CD4-positive, alpha-beta T cell treated with Interleukin-2 at 100 ng/mL for 4 hours (primary cell): ENCODE measurements around the gene TTC31.

Source experiments
- DNase-seq: peaks from one replicate; pipeline ENCODE4 v3.0.0-alpha.2; 2020; ENCODE audit warnings: low spot score

Gene TTC31

DNA sequence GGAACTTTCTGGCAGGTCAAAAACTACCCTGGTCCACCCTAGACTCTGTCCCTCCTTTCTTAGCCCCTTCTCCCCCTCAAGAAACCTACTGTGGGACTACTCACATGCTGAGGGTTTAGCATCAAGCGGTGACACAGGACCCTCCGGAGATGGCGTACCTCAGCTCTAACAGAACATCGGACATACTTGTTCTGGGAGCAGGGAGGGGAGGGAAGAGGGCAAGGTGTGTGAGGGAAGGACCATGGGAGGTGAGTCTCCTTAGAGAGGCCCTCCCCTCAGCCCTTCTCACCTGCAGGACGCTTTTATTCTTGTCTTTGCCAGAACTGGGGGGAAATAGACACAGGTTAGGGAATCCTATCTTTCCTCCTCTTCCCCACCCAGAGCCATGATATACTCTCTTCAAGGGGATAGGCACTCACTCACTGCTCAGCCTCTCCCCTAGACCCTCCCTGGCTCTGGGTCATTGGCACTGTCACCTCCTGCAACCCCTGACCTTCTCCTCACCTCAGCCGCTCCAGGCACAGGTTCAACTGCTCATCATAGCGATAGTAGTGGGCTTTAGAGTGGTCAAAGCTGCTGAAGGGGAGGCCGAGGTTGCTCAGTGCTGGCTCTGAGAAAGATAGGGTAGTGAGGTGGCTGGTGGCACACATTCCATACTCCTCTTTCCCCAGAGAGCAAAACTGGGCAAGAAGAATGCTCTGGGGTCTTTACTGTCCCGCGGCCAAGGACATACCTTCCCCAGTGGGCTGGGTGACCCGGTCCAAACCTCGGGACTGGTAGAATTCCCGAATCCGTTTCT, 22.8 kb downstream of the TTC31 start:
- DNase-seq = no peak

DNA sequence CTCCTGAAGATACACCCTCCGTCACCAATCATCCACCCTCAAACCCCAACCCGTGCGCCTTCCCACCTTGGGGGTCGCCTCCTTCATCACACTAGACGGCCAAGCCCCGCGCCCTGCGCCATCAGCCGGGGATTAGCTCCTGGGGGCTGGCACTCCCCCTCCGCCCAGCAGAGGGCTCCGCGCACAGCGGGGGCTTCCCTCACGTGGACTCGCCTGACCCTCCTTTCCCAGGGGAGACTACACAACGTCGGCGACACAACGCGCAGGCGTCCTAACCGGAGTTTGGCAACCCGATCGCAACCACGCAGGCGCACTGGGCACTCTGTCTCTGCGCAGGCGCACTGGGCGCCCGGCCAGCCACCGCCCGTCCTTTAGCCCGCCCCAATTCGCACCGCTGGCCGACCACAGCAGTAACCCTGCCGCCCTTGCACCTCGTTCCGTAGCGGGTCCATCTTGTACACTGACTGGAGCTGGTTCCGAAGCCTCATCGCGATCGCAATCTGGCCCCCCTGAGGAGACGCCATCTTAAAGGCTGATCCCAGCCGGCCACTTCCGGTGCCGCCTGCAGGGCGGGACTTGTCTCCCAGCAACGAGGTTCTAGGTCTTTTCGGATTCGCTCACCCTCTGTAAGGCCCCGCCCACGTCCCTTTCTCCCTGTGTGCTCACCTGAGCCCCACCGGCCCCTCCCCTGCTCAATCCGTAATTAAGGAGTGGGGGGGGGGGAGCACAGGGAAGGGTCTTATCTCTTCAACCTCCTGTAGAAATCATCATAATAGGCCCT, 24.5 kb downstream of the TTC31 start, which contains the start of gene PCGF1:
Gene PCGF1 (minus strand): TSS at position 551 of the 781 bp plus-strand sequence. CDS start 27 bp downstream, at position 524.
- DNase-seq = peak; percentile 98

GRCh38 chr2:74507926-74508520, 25.1 kb downstream of the TTC31 start:
- no peak for DNase-seq

DNA sequence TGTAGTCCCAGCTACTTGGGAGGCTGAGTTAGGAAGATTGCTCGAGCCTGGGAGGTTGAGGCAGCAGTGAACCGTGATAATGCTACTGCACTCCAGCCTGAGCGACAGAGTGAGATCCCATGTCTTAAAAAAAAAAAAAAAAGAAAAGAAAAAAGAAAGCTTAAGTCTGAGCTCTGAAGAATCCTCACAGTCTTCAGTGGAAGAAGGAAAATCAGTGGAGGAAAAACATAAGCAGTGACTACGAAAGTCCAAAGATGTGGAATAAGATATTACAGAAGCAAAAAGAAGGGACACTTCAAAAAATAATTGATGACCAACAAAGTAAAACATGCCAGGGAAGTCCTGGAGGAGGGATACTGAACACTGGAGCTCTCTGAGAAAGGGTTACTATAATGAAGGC, 27.4 kb downstream of the TTC31 start:
- DNase-seq = no peak

DNA sequence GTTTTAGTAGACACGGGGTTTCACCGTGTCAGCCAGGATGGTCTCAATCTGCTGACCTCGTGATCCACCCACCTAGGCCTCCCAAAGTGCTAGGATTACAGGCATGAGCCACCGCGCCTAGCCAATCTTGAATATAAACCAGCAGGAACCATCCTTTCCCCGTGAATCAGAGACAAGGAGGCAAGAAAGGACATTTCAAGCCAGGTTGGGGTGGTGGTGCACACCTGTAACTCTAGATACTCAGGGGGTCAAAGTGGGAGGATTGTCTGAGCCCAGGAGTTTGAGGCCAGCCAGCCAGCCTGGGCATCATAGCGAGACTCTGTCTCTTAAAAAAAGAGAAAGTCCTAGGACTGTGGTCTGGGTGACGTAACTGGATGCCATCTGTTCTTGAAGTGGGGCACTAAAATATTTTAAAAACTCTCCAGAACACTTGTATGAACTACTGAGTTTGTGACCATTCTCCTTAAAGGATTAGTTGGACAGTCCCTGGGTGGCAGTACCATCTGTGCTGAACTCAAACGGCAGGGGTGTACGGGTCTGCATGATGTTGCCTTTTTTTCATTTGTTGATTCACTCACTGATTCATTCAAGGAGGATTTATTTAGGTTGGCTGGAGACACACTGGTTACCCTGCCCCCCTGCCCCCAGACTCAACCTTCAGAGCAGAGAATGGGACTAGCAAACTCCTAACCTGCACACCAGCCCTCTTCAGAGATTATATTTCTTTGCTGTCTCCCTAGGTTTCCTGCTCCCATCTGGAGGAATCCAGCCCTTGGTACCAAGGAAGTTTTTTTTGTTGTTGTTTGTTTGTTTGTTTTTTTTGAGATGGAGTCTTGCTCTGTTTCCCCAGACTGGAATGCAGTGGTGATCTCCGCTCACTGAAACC, 28.5 kb downstream of the TTC31 start:
- DNase-seq = no peak

DNA sequence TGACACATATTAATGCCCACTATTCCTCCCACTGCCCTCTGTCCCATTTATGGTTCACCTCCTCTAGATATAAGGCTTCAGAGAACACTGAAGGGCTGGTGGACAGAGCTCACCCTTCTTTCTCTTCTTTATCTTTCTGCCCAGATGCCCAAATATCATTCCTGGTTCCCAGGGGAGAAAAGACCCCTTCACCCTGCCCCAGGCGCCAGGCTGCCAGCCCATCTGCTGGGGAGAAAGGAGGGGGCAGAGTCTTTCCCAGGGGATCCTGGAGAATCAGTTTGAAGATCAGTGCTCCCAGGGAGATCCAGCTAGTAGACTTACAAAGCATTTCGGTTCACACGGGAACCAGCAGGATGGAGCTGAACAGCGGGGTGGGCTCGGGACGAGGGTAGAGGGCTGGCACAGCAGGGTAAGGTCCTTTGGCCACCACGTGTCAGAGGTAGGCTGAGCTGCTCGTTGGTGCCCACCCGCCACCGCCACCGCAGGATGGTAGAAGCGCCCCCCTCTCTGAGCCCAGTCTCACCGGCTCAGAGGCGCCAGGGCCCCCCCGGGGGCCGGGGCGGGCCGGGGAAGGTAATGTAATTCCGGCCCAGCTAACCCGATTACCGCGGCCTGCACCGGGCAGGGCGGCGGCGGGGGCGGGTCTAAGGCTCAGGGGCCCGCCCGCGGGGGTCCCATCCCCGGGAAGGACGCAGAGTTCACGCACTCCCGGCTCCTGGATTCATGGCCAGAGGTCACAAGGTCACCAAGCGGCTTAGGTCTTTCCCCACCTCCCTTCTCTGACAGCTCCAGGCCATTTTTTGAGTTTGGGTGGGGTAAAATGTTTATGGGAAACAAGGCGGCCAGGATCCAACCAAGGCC, 30.1 kb downstream of the TTC31 start:
- no peak for DNase-seq

- DNase-seq = peak; percentile 35
Observed at GRCh38 chr2:74513605-74514367, 30.9 kb downstream of the TTC31 start.

- DNase-seq = no peak
Observed at GRCh38 chr2:74514368-74515270, 31.7 kb downstream of the TTC31 start, which contains the start of gene TLX2. Gene TLX2, plus strand, starts transcription at chr2:74514450. Its CDS starts 357 bp downstream, at chr2:74514807.

- no peak for DNase-seq
Observed at GRCh38 chr2:74515271-74515980, 32.5 kb downstream of the TTC31 start.

DNA sequence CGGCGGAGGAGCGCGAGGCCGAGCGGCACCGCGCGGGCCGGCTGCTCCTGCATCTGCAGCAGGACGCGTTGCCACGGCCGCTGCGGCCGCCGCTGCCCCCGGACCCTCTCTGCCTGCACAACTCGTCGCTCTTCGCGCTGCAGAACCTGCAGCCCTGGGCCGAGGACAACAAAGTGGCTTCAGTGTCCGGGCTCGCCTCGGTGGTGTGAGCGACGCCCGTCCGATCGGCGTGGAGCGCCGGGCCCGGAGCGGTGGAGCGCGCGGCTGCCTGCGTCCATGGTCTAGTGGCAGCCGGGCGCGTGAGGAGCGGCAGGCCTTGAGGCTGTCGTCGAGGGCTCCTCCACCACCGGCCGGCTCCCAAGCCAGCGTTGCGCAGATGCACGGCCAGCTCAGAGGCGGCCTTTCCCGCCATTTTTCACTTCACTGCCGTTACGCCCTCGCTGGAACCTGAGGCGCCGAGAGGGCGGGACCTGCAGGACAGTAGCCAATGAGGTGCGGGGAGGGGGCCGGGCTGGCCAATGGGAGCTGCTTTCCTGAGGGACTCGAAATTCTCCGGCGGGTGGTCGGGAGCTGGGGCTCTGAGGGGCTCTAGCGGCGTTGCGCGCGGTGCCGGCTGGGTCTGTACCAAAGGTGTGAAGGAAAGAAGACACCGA, 33.2 kb downstream of the TTC31 start:
- DNase-seq = peak; percentile 78

DNA sequence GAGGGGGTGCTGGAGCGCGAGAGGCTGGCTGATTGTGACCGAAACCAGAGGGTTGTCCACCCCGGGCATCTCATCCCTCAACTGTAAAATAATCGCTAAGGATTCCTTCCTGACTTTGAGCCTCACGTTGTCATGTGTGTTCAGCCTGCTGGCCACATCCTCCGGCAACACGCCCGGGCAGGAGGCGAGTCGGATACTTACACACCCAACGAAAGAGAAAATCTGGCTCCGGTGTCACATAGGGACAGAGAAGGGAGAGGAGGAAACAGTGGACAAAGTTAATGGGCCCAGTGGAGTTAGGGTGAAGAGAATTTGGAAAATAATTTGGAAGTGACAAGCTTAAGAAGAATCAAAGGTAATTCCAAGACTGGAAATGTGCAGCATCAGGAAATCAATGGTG, 33.8 kb downstream of the TTC31 start:
- no peak for DNase-seq

DNA sequence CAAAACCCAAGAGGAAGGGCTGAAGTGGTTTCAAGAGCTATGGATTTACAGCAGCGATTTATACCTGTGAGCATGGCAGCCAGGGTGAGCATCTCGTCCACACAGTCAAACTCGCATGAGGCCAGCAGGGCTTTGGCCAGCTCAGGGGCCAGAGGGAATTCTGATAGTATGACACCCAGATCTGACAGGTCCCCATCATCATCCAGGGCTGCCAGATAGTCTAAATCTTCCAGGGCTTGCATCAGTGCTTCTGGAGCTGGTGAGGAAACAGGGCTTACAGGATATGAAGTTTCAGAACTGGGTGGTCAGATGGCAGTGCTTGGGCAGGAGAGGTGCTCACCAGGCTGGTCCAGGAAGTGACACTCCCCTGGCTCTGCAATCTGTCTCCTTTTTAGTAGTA, 39.6 kb downstream of the TTC31 start:
- no peak for DNase-seq

DNA sequence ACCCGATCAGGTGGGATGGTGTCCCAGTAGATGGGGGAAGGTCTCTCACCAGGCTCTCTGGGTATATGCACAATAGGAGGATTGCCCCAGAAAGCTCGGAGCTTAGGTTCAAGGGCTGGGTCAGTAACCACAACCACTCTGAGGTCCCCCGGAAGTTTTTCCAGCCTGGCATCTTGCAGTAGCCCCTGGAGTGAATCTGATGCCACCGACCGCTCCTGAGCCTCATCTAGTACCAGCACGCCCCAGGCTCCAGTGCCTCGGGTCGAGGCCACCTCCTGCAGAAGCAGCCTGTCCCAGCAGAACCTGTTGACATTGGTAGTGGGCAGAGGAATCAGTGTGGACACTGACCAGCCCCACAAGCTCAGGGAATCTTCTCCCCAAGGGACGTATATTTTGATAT, 41.1 kb downstream of the TTC31 start:
- no peak for DNase-seq

DNA sequence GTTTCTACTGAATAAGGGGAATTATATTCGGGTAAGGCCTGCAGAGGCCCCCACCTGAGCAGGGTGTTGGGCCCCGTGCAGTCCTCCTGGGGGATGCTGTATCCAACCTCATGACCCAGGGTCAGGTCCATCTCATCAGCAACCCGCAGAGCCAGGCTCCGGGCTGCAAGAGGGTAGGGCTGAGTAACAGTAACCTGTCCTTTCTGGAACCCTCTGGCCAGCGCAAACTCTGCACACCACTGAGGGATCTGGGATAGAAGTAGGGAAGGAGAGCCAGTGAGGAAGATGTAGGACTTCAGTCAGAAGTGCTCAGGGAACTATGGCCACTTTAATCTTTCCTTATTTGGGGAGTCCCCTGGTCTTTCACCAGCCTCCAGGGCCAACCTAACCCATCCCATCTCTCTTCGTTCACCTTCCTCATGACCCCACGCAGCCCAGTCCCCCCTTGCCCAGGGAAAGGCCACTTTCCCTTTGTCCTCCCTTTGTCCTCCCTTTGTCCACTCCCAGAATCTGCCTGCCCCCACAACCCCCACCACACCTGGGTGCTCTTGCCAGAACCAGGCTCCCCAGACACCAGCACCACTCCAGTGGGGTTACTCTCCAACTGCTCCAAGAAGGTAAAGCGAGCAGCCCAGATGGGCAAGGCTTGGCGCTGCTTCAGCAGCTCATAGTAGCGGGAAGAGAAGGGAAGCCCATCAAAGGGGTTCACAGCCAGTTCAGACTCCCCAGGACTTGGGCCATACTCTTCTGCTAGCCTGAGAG, 42.3 kb downstream of the TTC31 start:
- DNase-seq = no peak

DNA sequence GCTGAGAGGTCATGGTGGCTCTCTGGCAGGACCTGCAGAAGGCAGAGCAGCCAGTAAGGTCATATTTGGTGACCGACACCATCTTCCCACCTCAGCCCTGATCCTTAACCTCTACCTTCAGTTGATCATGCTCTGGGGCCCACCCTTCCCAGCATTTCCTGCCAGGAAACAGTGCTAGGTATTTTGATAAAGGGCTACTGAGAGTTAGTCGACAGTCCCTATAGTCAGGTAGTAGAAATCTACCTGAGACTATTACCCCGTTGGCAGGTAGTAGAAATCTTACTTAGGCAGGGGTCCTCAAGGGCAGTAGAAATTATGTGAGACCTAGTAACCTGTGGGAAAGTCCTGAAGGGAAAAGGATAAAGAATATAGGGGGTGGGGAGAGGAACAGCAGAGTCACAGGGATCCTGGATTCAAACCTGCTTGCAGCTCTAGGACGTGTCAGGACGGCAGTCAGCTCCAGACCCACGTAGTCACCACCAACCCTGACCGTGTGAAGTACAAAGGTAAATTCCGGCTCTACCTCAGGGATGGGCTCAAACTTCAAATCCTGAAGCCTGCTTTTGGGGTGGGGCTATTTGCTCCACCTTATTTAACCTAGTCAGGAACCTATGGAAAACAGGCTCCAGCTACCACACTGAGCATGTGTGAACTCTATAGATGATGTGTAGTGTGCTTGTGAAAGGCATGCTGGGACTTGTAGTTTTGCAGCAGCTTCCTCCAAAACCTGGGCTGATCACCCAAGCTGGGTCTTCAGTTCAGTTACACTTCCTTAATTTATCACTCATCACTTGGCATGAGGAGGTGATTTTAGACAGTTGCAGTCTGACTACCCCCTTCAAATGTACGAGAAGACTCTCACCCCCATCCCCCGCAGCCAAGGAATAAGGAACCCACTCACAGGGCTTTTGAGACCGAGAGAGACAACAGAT, 43.1 kb downstream of the TTC31 start, which contains the start of gene DQX1:
Gene DQX1 (minus strand): TSS at position 515 of the 932 bp plus-strand sequence. CDS start 502 bp downstream, at position 13.
- peak; percentile 20 for DNase-seq
